Activated T-helper 1 cell treated with anti-CD3 and anti-CD28 coated beads, Interleukin-12 subunit alpha, Interleukin-12 subunit beta, Interleukin-2, Interleukin-4 antibody, amounts not matched to agents 30 ng/mL and 10 ng/mL and 1 ng/mL, durations not matched to agents 14 hours and 24 hours and 36 hours (primary cell): ENCODE measurements around the gene TNFRSF1A. TPM values are rescaled to one million over a fixed set of nuclear protein-coding genes. Genes with fewer than 3 reads are reported as not detected.

Experiments used
- DNase-seq: peaks from one replicate; pipeline ENCODE4 v3.0.0; 2021; ENCODE audit warnings: low spot score
- H3K27ac Mint-ChIP-seq: one replicate; pipeline ENCODE4 v1.8.0; 2021; ENCODE audit warnings: mild to moderate bottlenecking, mixed read lengths
- H3K27me3 Mint-ChIP-seq: one replicate; pipeline ENCODE4 v1.8.0; 2022; ENCODE audit warnings: mild to moderate bottlenecking, moderate library complexity, mixed read lengths; ENCODE audit not compliant: insufficient read depth
- H3K36me3 Mint-ChIP-seq: one replicate; pipeline ENCODE4 v1.8.0; 2021; ENCODE audit warnings: low read depth, mixed read lengths
- H3K4me1 Mint-ChIP-seq: one replicate; pipeline ENCODE4 v1.8.0; 2021; ENCODE audit warnings: low read depth, mixed read lengths
- H3K4me3 Mint-ChIP-seq: one replicate; pipeline ENCODE4 v1.8.0; 2021; ENCODE audit warnings: mild to moderate bottlenecking, moderate library complexity, mixed read lengths
- H3K9me3 Mint-ChIP-seq: one replicate; pipeline ENCODE4 v1.8.0; 2021; ENCODE audit warnings: mixed read lengths
- intact Hi-C: fragments of 100-400 bp; cut with micrococcal nuclease; formaldehyde crosslinking; loops from one replicate; pipeline ENCODE4 v1.15.1; 2024
- total RNA-seq: library from RNA; stranded (reverse); gene quantifications from 2 replicates; pipeline ENCODE4 v1.2.3, GENCODE V29; 2022

The TNFRSF1A gene
- total RNA-seq, 1 donor from 2014 or later = 55.9 TPM

DNA sequence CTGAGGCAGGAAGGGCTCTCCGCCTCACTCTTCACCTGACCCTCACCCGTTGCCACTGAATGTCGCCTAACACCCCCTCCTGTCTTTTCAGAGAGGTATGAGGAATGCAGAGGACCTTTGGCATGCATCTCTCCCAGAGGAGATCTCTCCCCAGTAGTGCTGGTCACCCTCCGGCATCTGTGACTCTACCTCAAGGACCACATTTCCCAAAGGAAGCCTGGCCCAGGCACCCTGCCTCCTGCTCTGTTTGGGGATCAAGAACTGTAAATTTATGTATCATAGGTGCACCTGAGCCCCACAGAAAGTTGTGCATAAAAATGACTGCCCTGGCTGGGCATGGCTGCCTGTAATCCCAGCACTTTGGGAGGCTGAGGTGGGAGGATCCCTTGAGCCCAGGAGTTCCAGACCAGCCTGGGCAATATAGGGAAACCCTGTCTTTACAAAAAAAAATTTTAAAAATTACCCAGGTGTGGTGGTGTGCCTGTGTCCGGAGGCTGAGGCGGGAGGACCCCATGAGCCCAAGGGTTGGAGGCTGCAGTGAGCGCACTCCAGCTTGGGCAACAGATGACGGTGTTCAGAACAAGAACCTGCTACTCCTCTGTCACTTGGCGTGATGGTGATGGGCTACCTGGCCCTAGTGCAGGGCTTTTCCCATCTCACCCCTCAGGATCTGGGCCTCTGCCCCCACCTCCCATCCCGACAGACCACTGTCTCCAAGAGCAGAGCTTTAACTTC is 13.7 kb downstream of the TNFRSF1A start:
- H3K36me3 Mint-ChIP-seq = peaks cover 43% of the 10 kb centered on the region

DNA sequence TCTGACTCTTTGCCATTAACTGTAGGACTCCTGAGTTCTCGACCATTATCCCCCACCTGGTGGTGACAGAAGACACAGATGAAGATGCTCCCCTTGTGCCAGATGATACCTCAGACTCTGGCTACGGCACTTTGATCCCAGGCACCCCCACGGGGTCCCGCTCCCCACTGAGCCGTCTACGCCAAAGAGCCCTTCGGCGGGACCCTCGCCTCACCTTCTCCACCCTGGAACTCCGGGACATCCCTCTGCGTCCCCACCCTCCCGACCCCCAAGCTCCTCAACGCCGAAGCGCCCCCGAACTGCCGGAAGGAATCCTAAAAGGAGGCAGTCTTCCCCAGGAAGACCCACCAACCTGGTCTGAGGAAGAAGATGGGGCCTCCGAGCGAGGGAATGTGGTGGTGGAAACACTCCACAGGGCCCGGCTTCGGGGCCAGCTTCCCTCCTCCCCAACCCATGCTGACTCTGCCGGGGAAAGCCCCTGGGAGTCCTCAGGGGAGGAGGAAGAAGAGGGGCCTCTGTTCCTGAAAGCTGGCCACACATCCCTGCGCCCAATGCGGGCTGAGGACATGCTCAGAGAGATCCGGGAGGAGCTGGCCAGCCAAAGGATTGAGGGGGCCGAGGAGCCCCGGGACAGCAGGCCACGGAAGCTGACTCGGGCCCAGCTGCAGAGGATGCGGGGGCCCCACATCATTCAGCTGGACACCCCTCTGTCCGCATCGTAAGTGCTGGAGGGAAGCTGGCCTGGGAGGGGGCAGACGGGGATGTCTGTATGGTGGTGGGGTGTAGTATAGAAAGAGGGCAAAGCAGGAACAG is 14.4 kb downstream of the TNFRSF1A start:
- H3K27me3 Mint-ChIP-seq = no peaks in the 10 kb centered on the region
- peaks cover 27% of the 10 kb centered on the region for H3K4me1 Mint-ChIP-seq
- no peak for DNase-seq
- H3K36me3 Mint-ChIP-seq = peaks cover 39% of the 10 kb centered on the region
- no peaks in the 10 kb centered on the region for H3K9me3 Mint-ChIP-seq
- intact Hi-C loops = no loop called here
- H3K4me3 Mint-ChIP-seq = no peak overlapping the region
- no peak overlapping the region for H3K27ac Mint-ChIP-seq

More for the DNA sequence above, 13.7 kb downstream of the TNFRSF1A start:
- Mint-ChIP-seq H3K9me3 (no peaks in the 10 kb centered on the region), H3K4me1 (peaks cover 30% of the 10 kb centered on the region), H3K4me3 (no peak overlapping the region), H3K27ac (no peak overlapping the region), H3K27me3 (no peaks in the 10 kb centered on the region)
- intact Hi-C loops = no loop called here
- no peak for DNase-seq

DNA sequence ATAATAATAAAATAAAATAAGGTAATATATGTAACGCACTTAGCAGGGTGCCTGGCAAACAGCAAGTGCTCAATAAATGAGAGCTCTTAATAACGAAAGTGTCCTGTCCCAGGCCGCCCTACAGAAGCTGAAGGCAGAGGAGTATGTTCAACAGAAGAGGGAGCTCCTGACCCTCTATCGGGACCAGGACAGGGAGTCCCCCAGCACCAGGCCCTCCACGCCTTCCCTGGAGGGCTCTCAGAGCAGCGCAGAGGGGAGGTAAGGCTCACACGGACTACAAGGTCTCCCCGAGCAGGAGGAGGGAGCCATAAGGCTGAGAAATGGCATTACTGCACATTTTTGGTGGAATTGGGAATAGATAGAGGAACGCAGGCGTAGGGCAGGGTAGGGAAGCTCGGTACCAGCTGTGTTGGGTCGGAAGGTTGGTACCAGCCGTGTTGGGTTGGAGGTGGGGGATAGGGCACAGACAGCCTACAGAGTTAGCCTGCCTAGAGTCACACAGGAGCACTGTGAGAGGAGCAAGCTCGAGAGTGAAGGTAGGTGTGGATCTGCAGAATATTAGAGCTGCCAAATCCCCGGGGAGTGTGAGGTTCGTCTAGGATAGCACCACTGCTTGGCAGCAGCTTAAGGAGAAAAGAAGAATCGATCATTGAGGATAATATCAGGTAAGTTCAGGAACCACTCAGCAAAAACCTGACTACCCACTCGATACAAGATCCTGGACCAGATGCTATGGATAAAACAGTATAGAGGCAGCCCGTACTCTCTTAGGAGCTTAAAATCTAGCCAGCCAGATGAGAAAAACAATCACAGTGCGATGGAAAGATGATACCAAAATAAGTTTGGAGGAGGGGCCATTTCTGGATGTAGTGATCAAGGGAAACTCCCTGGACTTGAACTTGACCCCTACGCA is 15.3 kb downstream of the TNFRSF1A start:
- no peak overlapping the region for H3K27ac Mint-ChIP-seq
- peaks cover 38% of the 10 kb centered on the region for H3K36me3 Mint-ChIP-seq
- H3K4me1 Mint-ChIP-seq = peaks cover 27% of the 10 kb centered on the region
- no peaks in the 10 kb centered on the region for H3K27me3 Mint-ChIP-seq
- H3K9me3 Mint-ChIP-seq = no peaks in the 10 kb centered on the region
- H3K4me3 Mint-ChIP-seq = no peak overlapping the region
- DNase-seq = no peak
- intact Hi-C loops = no loop called here

DNA sequence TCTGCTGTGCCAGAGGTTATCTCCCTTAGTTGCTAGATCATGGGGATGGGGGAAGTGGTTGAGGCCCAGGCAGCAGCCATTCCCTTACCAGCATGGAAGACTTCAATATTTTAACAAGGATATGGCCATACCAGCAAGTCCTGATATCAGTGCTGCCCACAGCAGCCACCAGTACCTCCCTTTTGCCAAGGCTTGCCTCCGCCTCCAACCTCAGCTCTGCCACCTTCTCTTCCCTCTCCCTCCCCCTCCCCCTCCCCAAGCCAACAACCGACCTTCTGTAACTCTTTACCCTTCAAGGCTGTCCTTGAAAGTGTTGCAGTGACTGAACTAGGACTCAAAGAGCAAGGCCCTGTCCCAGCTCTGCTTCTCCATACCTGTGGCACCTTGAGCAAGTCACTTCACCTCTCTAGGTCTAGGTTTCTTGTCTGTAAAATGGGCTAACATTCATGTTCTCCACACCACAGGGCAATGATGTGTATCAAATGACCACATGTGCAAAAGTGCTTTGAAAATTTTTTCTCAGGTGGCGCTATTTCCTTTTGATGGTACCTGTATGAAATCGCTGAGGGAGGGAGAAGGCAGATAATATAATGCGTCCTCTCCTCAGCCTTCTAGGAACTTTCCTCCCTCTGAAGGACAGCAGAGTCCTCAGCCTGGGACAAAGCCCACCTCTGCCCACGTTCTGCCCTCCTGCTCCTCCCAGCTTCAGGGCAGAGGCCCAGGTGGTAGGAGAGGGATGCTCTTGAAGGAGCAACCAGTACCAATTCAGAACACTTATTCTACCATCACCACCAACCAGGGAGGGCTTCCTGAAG is 16.7 kb downstream of the TNFRSF1A start:
- H3K9me3 Mint-ChIP-seq = no peaks in the 10 kb centered on the region
- H3K27ac Mint-ChIP-seq = no peak overlapping the region
- no peak for DNase-seq
- H3K27me3 Mint-ChIP-seq = no peaks in the 10 kb centered on the region
- no peak overlapping the region for H3K4me3 Mint-ChIP-seq
- H3K4me1 Mint-ChIP-seq = peaks cover 27% of the 10 kb centered on the region
- intact Hi-C loops = loop anchor here (5.0 kb wide), 1 partner anchor 142 kb away; no protein-coding TSS in a partner anchor
- peaks cover 24% of the 10 kb centered on the region for H3K36me3 Mint-ChIP-seq

DNA sequence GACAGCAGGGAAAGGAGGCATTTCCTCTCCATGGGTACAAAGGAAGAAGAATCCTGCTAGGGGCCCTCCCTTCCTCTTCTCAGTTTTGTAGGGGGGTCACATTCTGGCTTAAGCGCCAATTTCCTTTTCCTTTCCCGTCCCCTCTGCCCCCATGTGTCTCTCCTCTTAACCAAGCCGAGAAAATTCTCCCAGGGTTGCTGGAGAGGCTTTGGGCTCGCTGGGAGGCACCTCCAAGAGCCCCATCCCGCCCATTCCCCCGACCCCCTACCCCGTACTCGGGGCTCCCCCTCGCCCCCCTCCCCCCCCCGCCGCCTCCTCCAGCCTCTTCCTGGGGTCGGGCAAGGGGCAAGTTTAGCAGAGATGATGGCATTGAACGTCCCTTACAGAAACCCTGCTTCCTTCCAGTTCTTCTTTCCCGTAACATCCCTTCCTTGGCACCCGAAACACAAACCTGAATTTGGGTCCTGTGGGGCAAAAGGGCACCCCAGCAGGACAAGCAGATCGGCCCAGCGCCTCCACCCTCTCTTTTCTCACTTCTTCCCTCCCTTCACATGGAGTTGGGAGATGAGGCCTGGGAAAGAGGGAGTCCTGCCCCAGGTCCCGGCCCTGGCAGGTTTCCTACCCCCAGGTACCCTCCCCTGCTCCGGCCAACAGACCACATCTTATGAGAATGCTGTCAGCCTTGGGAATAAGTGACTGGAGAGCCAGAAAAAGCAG is 17.7 kb downstream of the TNFRSF1A start:
- intact Hi-C loops = loop anchor here (1.0 to 5.0 kb wide), 4 partner anchors 11 to 143 kb away; no protein-coding TSS in a partner anchor
- Mint-ChIP-seq H3K9me3 (no peaks in the 10 kb centered on the region), H3K36me3 (peaks cover 19% of the 10 kb centered on the region), H3K4me3 (no peak overlapping the region), H3K27me3 (no peaks in the 10 kb centered on the region), H3K27ac (peak overlapping the region; percentile 90), H3K4me1 (peaks cover 27% of the 10 kb centered on the region)
- DNase-seq = no peak

DNA sequence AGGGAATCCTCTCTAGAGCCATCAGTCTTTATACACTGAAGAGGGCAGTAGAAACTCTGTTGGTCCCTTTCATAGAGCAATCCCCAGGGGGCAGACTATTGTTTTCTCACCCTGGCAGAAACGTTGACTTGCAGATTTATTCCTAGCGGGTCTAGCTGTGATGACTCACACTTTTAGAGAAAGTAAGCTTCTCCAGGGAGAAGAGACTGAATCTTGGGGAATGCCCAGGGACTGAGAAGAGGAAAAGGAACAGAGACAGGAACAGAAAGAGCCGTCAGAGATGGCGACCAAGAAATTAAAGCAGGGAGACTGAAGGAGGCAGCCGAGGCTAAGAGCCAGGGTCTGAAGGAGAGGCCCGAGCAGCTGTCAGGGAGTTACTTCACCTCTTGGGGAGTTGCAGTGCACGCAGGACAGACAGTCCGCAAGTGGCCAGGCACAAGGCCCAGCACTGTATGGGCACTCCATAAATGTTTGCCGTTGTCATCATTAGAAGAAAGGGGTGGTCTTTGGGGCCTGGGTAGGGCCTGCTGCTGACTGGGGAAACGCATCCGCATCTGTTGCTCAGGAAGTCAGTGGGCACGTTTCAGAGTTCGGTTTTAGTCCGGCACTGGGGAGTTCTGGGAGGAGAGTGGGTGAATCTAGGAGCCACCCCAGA is 18.4 kb downstream of the TNFRSF1A start:
- peaks cover 19% of the 10 kb centered on the region for H3K36me3 Mint-ChIP-seq
- peaks cover 31% of the 10 kb centered on the region for H3K4me1 Mint-ChIP-seq
- no peaks in the 10 kb centered on the region for H3K27me3 Mint-ChIP-seq
- intact Hi-C loops = loop anchor here (1.0 to 5.0 kb wide), 4 partner anchors 12 to 144 kb away; no protein-coding TSS in a partner anchor
- no peaks in the 10 kb centered on the region for H3K9me3 Mint-ChIP-seq
- DNase-seq = no peak
- H3K27ac Mint-ChIP-seq = peak overlapping the region; percentile 90
- peak overlapping the region; percentile 71 for H3K4me3 Mint-ChIP-seq

DNA sequence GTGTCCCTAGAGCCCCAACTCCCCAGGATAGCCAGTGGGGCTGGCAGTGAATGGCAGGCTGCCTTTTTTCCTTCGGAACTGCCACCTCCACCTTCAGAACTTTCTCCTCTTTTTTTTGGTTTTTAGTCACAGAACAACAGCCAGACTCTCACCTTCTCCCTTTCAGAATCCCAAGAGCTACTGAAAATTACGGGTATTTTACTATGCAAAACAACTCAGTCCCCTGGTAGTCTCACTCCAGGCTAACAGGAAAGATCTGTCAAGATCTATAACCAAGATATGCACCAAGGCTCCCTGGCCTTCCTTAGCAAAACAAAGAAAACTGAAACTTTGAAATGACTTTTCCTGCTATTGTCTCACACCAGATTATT is 18.9 kb downstream of the TNFRSF1A start:
- no peak overlapping the region for H3K27ac Mint-ChIP-seq
- H3K27me3 Mint-ChIP-seq = no peaks in the 10 kb centered on the region
- peaks cover 36% of the 10 kb centered on the region for H3K4me1 Mint-ChIP-seq
- intact Hi-C loops = loop anchor here (1.0 to 5.0 kb wide), 4 partner anchors 12 to 144 kb away; no protein-coding TSS in a partner anchor
- no peak overlapping the region for H3K4me3 Mint-ChIP-seq
- H3K36me3 Mint-ChIP-seq = peaks cover 17% of the 10 kb centered on the region
- H3K9me3 Mint-ChIP-seq = no peaks in the 10 kb centered on the region
- no peak for DNase-seq

DNA sequence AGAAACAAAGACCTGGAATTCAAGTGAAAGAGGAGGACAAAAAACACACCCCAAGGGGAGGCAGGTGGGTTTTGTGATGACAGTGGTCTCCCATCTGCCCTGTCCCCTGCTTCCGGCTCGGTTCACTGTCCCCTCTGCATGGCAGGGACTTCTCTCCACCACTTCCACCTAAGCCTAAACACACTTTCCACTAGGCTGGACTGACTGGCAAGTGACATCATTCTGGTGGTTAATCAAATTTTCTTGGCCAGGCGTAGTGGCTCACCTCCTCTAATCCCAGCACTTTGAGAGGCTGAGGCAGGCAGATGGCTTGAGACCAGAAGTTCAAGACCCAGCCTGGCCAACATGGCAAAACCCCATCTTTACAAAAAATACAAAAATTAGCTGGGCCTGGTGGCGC is 19.5 kb downstream of the TNFRSF1A start:
- Mint-ChIP-seq H3K27me3 (no peaks in the 10 kb centered on the region), H3K9me3 (no peaks in the 10 kb centered on the region), H3K4me1 (peaks cover 40% of the 10 kb centered on the region), H3K36me3 (peaks cover 15% of the 10 kb centered on the region), H3K4me3 (no peak overlapping the region), H3K27ac (no peak overlapping the region)
- intact Hi-C loops = loop anchor here (5.0 kb wide), 1 partner anchor 145 kb away; no protein-coding TSS in a partner anchor
- DNase-seq = no peak

DNA sequence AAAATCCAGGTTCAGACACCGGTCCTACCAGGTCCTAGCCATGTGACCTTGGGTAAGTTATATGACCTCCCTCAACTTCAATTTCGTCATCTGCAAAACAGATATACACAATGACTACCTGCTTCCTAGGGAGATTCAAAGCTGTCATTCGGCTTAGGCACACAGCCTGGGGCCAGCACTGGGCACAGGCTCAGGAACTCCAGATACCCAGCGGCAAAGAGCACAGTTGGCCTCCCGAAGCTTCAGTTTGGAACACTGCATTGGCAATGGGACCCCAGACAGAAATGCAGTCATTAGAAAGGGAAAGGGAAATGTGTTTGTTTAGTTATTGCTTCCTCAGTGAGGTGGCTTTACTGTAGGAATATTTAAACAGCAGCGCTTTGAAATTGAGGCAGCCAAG is 20.0 kb downstream of the TNFRSF1A start:
- Mint-ChIP-seq H3K36me3 (peaks cover 15% of the 10 kb centered on the region), H3K9me3 (no peaks in the 10 kb centered on the region), H3K27ac (no peak overlapping the region), H3K4me1 (peaks cover 40% of the 10 kb centered on the region), H3K27me3 (no peaks in the 10 kb centered on the region), H3K4me3 (no peak overlapping the region)
- no peak for DNase-seq
- intact Hi-C loops = loop anchor here (5.0 kb wide), 1 partner anchor 145 kb away; no protein-coding TSS in a partner anchor

DNA sequence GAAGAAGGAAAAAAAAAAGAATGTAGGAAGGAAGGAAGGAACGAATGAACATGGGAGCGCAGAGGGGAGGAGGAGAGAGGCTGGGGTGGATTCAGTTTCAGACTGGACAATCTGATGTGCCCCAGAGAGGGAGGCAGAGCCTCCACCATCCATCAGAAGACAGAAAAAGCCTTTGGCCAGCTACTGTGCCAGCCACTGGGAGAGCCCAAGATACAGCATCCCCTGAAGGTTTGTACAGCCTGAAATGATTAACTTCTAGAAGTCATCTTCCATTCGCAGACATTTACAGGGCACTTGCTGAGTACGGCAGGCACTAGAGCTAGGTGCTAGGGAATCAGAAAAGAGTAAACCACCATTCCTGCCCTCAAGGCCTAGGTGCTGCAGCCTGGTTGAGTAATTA is 22.4 kb downstream of the TNFRSF1A start:
- DNase-seq = no peak
- H3K4me1 Mint-ChIP-seq = peaks cover 32% of the 10 kb centered on the region
- no peaks in the 10 kb centered on the region for H3K9me3 Mint-ChIP-seq
- H3K4me3 Mint-ChIP-seq = no peak overlapping the region
- H3K27me3 Mint-ChIP-seq = no peaks in the 10 kb centered on the region
- H3K27ac Mint-ChIP-seq = no peak overlapping the region
- intact Hi-C loops = no loop called here
- H3K36me3 Mint-ChIP-seq = peaks cover 8% of the 10 kb centered on the region

DNA sequence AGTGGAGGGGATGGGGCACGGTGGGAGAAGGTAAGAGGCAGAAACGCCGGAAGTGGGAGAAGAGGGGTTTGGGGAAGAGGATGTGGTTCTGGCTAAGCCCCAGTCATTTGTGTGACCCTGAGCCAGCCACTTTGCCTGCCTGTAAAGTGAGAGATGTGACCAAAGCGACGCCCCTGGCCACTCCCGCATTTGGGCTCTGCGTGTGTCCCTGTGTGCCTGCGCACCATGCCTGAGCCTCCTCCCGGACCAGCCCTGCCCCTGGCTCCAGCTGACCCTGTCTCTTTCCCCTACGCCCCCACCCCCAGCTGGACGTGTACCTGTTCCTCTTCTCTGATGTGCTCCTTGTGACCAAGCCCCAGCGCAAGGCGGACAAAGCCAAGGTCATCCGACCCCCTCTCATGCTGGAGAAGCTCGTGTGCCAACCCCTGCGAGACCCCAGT is 23.4 kb downstream of the TNFRSF1A start:
- Mint-ChIP-seq H3K4me1 (peaks cover 24% of the 10 kb centered on the region), H3K4me3 (no peak overlapping the region), H3K27ac (no peak overlapping the region), H3K27me3 (no peaks in the 10 kb centered on the region), H3K36me3 (peaks cover 6% of the 10 kb centered on the region), H3K9me3 (no peaks in the 10 kb centered on the region)
- no peak for DNase-seq
- intact Hi-C loops = no loop called here
